KG1 (cell line): ENCODE measurements around the gene NDUFA13.

Experiments
- DNase-seq: peaks from one replicate; lab custom pipeline; 2025; lab: John Stamatoyannopoulos, UW

Gene NDUFA13

GRCh38 chr19:19510432-19510831, 5.6 kb upstream of the NDUFA13 start:
- DNase-seq = no peak

DNA sequence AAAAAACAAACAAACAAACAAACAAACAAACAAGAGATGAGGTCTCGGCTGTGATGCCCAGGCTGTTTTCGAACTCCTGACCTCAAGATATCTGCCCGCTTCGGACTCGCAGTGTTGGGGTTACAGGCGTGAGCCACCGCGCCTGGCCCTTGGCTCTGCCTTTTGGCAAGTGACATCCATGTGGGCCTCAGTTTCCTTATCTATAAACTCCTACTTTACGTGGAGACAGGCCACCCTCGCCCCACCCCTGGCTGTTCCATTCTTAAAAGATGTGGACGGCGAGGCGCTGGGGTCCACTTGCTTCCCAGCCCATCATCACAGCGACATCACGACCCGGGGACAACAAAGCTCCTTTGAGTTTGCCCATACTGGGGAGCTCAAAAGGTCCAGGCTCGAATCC, 2.3 kb upstream of the NDUFA13 start:
- no peak for DNase-seq

DNA sequence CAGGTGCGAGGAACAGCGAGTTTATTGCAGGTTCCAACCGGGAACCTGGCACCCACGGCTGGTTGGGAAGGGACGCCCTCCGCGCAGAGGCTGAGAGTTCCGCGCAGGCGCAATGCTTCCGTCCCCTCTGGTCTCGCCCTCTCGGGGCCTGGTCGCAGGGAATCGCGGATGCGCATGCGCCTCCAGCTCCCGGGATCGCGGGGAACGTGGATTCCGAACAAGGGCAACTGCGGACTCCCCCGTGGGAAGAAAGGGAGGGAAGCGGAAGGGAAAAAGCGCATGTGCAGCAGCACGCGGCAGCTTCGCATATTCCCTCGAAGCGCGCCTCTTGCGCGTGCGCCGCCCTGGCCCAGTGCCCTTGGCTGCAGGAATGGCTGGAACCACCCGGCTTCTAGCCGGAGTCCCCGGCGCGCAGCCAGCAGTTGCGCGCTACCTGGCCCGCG, 1.8 kb upstream of the NDUFA13 start:
- no peak for DNase-seq

DNA sequence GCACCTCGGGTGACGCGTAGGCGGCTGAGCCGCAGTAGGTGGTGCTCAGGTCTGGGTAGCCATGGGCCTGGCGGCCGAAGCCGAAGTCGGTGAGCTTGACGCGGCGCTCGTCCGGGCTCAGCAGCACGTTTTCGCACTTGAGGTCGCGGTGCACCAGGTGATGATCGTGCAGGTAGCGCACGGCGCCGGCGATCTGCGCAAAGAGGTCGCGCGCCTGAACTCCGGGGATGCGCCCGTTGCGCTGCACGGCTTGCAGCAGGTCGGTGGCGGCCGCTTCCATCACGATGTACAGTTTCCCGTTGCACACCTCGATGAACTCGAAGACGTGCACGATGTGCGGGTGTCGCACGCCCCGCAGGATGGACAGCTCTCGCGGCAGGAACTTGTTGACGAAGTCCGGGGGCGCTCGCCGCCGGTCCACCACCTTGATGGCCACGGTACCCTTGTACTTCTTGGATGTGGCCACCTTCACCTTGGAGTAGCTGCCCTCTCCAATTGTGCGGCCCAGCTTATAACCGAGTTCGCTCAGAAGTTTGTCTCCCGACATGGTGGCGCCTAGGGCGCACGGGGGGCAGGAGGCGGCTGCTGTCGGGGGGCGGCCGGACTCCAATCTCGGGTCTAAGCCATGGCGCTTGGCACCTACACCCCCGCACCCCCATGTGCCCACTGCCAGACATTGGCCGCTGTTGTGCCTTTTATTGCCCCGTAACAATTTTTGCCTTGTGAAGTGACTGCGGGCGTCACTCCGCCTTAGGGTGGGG, 964 bp upstream of the NDUFA13 start, which contains the start of gene TSSK6:
Gene TSSK6 (minus strand): TSS at position 668 of the 761 bp plus-strand sequence. CDS start 121 bp downstream, at position 547.
- DNase-seq = no peak

GRCh38 chr19:19517235-19517619, 1.2 kb downstream of the NDUFA13 start:
- DNase-seq = no peak

- no peak for DNase-seq
Measured at GRCh38 chr19:19520989-19521388, 5.0 kb downstream of the NDUFA13 start.

- no peak for DNase-seq
Measured at GRCh38 chr19:19523177-19523576, 7.2 kb downstream of the NDUFA13 start.

DNA sequence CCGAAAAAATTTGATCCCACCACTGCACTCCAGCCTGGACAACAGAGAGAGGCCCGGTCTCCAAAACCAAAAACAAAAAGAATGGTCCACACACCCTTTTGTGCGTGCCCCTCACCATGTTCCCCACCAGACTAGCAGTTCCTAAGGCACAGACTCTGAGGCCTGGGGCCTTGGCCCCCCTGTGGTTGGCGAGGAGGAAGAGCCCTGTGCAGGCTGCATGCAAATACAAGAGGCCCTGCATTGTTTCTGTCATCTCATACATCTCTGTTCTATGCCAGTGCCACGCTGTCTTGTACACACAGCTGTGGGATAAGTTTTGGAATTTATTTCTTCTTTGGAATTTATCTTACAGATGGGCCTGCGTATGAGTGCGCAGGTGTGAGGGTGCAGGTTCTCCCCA, 8.0 kb downstream of the NDUFA13 start:
- DNase-seq = no peak

GRCh38 chr19:19525611-19526380, 9.8 kb downstream of the NDUFA13 start:
- no peak for DNase-seq

- DNase-seq = no peak
Measured at GRCh38 chr19:19526581-19527370, 10.8 kb downstream of the NDUFA13 start.

DNA sequence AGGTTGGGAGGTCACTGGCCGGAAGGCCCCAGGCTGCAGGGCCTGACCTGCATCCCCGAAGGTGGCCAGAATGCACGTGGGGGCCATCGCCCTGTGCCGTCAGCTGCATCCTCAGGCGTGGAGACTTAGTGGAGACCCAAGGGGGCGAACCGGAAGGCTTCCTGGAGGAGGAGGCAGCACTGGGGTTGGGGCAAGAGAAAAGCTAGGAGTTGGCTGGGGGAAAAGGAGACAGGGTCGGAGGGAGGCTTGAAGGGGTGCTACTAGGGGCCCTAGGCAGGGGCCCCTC, 11.3 kb downstream of the NDUFA13 start:
- DNase-seq = no peak

DNA sequence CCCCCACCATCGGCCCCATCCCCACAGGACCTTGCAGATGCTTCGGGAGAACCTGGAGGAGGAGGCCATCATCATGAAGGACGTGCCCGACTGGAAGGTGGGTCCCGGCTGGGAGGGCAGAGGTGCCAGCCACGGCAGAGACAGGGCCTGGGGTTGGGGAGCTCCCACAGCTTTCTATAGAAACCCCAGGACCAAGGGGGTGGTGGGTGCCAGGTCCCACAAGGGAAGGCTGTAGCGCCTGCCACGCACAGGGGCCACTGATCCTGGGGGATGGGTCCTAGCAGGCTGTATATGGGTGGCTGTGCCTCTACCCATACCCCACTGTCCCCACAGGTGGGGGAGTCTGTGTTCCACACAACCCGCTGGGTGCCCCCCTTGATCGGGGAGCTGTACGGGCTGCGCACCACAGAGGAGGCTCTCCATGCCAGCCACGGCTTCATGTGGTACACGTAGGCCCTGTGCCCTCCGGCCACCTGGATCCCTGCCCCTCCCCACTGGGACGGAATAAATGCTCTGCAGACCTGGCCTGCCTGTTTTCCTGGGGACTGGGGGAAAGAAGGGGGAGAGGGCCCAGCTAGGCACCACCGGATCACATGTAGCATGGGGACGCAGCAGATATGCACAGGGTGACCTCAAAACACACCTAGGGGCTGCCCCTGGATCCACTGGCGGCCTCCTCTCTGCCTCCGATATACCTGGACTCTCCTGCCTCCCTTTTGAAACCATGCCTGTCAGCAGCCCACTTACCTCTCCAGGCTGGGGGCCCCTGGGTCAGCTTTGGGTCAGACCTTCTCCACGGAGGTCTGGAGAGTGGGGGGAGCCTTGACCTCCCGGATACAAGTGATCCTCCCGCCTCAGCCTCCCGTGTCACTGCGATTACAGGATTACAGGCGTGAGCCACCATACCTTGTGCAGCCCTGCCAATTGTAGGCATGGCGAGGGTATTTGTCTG, 11.9 kb downstream of the NDUFA13 start:
- no peak for DNase-seq

- no peak for DNase-seq
Measured at GRCh38 chr19:19528721-19529490, 12.9 kb downstream of the NDUFA13 start, which contains the start of gene YJEFN3. Gene YJEFN3 (plus strand): TSS chr19:19528911. CDS start chr19:19528933, 22 bp downstream.

DNA sequence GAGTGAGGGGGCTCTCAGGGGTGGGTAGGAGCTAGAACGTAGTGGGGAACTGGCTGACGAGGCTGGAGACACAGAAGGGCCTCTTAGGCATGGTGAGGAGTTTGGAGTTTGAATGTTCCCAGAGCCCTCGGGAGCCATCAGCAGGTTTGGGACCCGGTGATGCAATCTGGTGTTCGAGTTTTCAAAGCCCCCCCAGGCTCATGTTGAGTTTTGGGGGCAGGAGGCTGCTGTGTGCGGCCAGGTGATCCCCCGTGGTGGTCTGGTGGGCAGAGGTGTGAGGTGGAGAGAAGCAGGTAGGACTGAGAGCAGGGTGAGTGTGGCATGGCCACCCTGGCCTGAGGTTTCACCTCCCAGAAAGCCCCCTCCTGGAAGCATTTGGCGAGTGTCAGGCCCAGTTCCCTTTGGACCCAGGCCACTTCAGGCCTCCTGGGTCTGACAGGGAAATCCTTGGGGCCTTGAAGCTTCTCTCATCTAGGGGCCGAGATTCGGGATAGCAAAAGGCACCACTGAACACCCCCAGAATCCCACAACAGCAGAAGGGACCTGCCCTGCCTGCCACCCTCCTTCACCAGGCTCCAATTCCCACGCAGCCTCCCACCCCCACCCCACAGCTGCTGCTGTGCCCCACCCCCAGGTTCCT, 13.9 kb downstream of the NDUFA13 start:
- no peak for DNase-seq

GRCh38 chr19:19530423-19530804, 14.4 kb downstream of the NDUFA13 start:
- DNase-seq = no peak

DNA sequence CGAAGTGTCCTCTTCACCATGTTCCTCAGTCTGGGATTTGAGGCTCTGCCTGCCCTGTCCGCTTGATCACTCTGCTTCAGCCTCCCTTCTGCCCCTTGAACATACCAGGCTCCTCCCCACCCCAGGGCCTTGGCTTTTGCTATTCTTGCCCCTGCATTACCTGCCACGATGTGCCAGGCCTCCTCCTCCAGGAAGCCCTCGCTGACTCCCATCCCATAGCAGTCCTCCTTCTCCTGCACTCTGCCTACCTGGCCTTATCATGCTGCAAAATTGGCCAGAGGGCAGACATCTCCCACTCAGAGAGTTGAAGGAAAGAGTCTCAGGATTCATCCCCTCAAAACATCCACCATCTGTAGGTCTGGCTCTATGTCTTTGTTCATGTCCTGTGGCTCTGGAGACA, 14.9 kb downstream of the NDUFA13 start:
- DNase-seq = no peak

- no peak for DNase-seq
Measured at GRCh38 chr19:19531951-19532805, 16.2 kb downstream of the NDUFA13 start.

DNA sequence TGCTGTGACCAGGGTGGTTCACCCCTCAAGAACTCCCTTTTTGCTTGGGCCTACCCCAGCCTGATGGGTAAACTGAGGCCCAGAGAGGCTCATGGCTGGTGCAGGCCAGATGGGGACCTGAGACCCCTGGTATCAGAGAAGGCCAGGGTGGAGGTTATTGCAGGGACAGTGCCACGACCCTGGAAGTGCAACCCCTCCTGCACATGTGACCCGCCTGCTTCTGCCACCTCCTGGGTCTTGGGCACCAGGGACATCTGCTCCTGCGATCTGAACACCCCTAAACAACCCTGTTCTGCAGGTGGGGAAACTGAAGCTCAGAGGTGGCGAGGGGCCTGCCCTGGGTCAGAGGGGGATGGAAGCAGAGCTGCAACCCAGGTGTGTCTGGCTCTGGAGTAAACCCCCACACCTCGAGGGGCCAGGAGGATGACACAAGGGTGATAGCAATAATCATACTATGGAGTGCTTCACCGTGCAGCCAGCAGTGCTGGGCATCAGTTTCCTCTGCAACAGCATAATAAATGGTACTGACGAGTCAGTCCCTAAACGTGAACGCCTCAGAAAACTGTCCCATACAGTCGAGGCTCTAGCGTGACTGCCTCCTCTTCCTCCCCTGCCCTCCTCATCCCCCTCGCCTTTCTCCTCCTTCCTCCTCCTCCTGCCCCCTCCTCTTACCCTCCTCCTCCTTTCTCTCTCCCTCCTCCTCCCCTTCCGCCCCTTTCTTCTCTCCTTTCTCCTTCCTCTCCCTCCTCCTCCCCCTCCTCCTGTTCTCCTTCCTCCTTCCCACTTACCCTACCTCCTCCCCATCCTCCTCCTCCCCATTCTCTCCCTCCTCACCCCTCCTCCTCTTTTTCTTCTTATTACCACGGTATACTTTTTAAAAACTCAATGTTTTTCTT, 17.0 kb downstream of the NDUFA13 start:
- no peak for DNase-seq
